GM04504 (cell line): ENCODE data around the gene FBXO31.
A peak's percentile ranks its signal among the peaks of the same experiment; 100 is the strongest.

Experiments
- DNase-seq: peaks from one replicate; pipeline ENCODE4 v3.0.0-alpha.2; 2012; ENCODE audit warnings: low read depth

FBXO31 gene

DNA sequence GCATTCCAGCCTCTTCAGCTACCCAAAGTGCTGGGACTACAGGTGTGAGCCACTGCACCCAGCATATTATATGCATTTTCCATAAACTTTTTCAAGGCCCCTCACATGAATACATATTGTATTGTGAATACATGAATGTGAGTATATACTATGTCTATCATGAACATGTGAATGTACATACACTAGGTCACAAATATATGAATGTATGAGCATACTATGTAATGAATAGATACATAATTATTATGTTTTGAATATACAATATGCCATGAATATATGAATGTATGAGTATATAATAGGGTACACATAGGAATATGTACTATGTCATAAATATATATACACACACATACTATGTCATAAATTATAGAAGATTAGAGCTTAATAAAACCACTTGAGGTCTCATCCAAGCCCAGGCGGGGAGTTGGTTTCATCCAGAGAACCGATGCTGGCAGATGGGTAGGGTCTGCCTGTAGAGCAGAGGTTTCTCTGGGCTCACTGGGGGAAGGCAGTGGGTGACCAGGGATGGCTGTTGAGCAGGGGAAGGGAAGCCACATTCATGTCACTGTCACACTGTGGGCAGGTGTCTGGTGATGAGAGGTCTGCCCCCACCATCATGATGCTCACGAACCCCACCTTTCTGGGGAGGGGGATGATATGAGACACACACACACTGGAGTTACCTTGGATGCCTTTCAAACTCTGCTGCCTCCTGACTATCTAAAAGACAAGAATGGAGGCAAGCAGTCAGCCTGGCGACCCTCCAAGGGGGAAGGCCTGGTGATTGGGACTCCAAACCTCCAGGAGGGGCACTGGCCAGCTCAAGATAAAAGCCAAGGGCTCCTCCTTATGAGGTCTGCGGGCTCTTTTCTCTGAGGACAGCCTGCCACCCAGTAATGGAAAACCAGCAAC lies 73.7 kb downstream of the FBXO31 start:
- DNase-seq = no peak

DNA sequence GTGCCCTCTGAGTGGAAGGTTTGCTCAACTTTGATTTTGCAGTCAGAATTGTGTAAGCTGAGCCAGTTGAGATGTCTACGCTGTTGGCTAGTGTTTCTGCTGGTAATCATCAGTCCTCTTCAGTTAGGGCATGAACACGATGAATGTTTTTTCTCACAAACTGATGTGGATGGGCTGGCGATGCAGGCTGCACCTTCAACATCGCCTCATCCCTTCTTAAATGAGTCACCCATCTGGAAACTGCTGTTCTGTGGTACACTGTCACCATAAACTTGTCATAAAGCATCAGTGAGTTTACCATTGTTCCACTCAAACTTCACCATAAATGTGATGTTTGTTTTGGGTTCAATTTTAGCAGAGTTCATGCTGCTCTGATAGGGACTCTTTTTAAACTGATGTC lies 74.8 kb downstream of the FBXO31 start:
- DNase-seq = no peak

DNA sequence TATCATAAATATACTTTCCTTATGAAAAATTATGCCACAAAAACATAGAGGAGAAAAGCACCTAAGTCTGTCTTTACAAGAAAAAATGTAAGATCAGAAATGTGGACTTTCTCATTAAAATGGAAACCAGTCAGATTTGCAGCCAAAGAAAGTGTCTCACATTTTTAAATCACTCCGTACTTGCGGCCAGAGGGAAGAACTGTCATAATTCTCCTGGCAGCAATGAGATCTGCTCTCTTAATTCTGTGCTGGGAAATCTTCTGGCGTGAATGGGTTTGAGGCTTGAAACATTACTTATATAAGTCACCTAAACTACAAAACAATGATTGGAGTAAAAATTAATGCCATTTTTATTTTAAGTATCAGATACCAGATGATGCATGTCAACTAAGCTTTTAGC lies 77.1 kb downstream of the FBXO31 start:
- DNase-seq = no peak

DNA sequence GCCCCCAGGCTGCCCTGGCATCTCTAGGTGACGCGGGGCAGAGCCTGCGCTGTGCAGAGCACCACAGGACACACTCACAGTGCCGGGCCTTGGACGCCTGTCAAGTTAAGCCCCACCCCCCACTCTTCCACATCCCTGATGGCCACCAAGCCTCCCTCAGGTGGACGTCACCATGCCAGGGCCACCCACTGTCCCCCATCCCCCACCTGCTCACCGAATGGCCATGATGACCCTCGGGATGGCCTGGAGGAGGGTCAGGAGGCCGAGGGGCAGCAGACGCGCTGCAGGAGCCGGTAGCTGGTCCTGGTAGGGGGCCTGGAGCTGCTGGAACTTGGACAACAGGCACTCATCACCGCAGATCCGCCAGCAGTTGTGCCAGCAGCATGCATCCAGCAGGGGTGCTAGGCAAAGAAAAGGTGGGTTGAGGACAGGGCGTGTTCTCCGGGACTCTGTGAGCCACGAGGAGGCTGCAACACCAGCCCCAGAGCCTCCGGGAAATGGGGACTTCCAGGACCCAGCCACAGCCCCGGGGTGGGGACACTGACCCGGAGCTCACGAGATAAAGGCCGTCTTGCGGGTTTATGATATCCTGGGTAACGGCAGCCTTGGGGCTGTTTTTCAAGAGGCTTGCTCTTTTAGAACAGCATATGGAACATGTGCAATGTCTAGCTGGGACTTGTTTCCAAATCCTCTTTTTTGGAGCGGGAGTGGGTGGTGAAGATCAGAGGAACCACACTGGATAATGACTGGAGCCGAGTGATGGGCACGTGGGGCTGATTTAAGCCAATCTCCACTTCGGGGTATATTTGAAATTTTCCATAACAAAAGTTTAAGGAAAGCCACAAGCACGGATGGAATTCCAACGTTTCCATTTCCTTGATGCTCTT lies 77.8 kb downstream of the FBXO31 start:
- DNase-seq = peak; percentile 31

DNA sequence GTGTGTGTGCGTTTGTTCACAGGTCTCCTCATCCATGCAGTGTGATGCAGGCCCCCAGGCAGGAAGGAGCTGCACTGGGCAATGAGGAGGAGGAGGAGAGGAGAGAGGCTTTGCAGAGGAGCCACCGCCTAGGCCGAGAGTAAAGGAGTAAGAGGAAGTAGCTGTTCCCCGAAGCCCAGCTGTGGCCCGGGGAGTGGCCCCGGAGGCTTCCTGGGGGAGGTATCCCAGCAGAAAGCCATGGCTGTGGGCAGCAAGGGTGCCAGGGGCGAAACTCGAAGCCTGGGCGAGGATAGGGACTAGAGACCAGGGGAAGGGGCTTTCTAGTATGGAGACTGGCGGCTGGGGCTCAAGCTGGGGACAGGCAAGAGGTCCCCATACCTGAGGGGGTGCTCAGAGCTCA lies 78.6 kb downstream of the FBXO31 start:
- DNase-seq = no peak

DNA sequence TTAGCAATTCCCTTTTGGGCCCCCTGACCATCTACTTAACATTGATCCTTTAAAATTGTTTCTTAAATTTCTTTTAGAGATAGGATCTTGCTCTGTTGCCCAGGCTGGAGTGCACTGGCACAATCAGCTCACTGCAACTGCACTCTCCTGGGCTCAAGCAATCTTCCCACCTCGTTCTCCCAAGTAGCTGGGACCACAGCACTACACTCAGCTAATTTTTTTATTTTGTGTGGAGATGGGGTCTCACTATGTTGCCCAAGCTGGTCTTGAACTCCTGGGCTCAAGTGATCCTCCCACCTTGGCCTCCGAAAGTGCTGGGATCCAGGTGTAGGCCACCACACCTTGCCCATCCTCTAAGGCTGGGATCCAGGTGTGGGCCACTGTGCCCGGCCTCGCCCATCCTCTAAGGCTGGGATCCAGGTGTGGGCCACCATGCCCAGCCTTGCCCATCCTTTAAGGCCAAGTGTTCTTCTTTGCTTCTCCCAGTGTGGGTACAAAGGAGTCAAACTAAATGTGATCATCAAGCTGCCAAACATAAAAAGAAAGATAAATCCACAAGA lies 79.5 kb downstream of the FBXO31 start:
- DNase-seq = no peak

DNA sequence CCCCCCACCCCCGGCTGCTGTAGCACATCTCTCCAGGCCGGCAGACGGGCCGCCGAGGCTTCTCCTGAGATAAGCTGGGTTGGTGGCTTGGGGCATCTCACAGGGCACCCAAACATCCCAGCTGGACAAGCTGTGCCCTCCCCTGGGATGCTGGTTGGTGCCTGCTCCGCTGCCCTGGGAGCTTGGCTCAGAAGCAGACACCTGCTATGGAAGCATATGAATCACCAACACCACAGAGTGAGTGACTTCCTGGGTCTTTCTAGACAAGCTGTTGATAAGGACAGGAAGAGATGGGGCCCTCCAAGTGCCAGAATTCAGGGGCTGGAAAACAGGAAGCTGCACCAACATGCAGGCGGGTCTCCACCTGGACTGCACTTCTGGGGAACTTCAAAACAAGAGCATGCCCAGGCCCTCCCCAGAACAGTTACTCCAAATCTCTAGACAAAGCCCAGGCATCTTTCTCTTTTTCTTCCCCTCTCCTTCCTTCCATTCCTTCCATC lies 80.1 kb downstream of the FBXO31 start:
- no peak for DNase-seq

DNA sequence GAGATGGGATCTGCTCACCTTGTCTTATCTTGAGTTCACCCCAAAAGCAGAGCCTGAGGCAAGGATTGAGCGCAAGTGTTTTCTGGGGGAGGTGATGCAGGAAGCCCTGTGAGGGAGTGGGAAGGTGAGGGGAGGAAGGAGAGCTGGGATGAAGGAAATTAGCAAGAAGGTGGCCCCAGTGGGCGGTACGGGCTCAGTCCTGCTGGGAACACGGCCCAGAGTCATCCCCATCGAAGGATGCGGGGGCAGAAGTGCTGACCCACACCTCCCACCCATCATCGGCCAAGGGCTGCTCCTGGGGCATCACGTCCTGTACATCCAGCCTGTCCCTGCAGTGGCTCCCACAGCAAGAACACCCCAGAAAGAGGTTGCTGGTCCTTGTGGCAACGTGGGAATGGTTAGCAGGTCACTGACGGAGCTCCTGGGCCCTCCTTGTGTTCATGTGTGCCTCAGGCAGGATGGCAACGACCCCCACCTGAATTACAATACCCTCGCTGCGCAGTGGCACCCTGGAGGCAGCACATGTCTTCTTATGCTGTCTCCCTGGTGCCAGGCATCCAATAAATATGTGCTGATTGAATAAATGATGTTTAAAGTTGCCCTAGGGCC lies 84.6 kb downstream of the FBXO31 start:
- DNase-seq = no peak

DNA sequence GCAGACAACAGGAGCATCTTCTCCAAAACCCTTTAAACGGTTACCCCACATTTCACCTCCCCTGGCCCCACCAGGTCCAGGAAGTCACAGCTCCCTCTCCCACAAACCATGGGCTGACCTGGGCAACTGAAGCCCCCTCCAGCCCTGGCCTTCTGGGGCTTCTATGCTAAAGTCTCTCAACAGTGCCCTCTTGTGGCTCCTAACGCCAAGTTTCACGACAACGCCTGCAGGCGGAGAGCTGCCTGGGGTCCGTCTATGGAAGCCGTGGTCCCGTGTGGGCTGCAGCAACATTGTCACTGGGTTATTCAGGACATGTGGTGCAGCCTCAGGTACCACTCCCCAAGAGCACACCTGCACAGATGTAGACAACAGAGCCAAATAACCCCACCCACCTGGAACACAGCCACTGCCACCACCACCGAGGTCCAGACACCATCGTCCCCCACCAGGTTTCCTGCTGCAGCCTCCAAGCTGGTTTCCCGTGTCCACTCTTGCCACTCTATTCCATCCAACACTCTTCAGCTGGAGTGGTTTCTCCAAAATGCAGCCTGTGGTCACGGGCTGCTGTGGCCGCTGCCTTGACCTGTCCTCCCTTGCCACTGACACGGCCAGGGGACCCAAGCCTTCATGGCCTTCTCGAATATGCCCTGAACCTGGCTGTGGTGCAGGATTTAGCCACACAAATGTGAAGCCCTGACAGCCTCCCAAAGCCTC lies 85.5 kb downstream of the FBXO31 start:
- DNase-seq = no peak

DNA sequence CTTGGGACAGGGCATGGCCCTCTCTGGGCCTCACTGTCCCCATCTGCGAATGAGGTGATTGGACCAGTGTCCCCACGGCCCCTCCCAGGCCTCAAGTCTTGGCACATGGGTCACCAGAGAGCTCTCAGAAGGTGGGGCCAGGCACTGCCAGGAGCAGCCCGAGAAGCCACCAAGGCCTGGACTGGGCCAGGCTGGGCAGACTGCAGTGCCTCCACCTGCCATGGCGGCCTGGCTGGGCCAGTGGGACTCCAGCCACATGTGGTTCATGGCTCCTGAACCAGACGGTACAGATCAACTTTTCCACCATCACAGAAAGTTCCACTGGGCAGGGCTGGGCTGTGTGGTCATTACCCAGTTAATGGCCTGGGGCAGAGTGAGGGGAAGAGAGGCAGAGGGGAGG lies 86.2 kb downstream of the FBXO31 start:
- no peak for DNase-seq

DNA sequence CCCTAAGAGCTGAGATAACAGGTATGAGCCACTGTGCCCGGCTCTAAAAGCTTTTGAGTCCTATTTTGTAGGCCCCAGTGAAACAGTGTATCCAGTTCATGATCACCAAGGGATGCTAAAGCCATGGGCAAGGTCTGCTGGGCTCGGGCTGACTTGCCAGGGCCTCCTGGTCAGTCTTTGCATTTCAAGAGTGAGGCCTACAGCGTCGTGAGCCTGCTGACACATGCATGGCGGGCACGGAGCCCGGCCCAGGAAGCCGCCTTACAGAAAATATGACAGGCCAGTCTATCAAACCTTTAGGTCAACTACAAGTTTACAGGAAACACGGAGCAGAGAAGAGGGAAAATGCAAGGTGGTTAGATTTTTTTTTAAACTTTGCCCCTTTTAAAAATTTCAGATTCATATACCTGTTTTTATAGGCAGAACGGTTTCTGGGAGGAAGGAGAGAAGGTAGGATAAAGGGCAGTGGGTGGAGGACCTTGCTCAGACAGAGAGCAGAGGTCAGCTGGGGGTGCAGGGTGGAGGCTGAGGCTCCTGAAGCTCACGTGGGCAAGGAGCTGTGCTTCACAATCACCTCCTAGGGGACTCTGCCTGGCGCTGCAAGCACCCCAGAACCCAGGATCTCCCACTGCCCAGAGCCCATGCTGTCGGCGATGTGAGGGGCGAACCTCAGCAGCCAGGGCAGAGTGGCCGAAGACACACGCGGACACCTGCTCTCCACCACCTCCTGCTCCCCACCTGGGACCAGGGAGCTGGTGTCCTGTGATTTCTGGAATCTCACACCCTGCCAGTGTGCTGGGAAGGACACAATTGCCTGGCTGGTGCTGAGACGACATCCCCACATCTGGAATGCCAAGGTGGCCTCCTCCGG lies 87.7 kb downstream of the FBXO31 start:
- DNase-seq = no peak

DNA sequence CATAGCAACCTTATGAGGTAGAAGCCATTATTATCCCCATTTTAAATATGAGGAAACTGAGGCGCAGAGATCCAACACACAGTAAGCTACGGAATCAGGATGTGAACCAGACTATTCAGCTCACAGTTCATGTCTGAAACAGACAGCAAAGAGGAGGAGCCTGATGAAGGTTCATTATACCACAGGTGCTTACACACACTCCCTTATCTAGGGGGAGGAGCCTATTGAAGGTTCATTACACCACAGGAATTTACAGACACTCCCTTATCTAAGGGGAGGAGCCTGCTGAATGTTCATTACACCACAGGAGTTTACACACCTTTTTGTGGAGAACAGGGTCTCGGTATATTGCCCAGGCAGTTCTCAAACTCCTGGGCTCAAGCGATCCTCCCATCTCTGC lies 88.3 kb downstream of the FBXO31 start:
- DNase-seq = no peak

DNA sequence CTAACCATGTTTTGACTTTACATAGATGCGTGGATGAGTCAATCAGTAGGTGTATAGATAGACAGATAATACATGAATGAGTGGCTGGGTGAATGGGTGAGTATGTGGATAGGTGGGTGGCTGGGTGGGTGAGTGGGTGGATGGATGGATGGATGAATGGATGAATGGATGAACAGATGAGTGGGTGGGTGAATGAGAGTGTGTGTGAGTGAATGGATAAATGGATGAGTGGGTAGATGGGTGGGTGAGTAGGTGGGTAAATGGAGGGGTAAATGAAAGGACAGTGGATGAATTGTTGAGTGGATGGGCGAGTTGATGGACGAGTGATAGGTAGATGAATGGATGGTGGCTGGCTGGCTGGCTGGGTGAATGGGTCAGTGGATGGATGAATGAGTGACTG lies 89.6 kb downstream of the FBXO31 start:
- no peak for DNase-seq

DNA sequence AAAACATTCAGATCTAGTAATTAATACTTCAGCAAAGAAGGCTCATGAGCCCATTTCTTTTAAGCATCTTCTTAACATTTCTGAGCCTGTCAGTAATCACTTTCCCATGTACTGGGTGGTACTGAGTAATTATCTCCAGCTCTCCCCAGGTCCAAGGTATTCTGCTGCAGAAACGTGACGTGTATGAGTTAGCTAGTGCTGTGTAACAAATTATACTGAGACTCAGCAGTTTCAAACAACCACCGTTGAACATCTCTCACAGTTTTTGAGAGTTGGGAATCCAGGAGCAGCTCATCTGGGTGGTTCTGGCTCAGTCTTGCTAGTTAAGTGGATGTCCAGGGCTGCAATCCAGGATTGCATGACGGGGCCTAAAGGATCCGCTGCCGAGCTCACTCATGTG lies 91.6 kb downstream of the FBXO31 start:
- no peak for DNase-seq

DNA sequence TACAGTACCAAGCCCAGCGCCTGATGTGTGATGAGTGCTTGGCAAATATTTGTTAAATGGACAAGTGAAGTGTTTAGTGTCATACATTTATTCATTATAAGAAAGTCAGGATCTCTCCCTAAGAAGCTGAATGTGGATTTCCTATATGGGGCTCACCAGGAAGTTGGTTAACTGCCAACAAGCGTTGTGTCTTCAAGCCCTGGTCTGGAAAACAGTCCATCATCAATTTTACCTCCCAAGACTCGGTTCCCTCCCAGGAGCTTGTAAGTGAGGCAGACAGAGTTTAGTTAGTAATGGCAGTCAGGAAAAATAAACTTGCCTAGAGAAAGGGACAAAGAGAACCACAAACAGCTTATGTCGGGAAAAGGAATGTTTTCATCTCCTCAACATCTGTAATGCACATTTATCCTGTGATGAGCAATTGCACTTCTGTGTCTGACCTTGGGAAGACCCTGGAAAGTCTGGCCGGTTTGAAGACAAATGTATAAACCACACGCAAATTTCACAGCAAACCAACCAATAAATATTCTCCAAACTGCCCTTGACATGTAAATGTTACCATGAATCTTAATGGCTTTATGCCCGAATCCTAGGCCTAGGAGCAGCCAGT lies 94.7 kb downstream of the FBXO31 start:
- peak; percentile 80 for DNase-seq

DNA sequence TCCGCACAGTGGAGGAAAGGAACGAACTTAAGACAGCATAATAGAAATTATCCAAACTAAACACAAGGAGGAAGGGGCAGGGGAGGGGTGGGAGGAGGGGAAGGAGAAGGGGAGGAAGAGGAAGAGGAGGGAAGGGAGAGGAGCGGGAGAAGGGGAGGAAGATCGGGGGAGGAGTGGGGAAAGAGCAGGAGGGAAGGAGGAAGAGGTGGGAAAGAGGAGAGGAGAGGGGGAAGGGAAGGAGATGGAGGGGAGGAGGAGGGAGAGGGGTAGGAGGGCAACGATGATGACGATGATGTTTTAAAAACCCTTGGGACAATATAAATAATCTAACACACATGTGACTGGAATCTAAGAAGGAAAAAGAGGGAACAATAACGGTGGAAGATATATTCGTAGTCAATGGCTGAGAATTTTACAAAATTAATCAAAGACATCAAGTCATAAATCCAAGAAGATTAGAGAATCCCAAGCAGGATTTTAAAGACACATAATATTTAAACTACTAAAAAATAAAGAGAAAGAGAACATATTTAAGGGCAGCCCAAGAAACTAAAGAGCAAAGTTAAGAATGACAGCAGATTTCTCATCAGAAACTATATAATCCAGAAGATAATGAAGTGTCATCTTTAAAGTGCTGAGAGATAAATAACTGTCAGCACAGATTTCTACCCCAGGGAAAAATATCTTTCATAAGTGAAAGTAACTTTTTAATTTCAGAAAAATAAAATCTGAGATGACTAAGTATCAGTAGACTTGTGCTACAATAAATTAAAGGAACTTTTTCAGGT lies 96.5 kb downstream of the FBXO31 start:
- DNase-seq = no peak

DNA sequence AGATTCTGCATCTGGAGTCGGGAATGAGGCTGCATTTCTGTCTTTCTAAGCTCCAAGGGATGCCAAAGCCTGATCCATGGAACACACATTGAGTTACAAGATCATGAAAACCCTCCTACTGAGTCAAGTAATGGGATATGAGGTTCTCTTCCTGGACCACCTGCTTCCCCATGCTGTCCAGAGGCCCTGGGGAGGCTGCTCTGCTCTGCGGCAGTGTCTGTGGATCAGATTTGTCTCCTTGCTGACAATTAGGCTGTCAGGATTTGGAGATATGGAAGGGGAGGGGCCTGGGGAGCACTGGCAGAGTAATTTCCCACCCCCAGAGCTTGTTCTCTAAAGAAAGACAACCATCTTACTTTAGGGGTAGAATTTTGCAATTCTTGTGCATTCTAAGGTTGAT lies 99.4 kb downstream of the FBXO31 start:
- no peak for DNase-seq

DNA sequence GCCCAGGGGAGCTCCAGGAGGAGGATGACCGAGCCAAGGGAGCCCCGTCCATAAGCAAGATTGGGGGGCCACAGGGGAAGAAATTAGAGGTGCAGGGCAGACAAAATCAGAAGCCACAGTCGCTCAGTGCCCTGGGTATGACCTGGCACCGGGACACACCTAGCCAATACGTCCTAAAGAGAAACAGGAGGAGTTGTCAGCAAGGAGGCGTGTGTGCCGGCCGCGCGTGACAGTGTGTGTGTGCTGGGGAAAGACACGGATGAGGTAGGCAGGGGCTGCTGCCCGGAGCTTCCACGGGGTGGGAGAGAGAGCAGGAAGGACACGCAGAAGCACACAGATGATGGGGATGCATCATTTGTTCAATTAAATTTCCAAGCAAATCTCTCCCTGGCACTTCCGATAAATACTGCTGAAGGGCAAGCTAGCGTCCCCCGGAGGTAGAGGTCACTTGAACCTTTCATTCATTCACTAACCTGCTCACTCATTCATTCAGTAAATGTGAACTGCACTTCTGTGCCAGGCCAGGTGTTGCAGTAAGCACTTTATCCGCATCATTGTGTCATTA lies 104.4 kb downstream of the FBXO31 start:
- DNase-seq = no peak
